BLaER1 treated with 17β-estradiol and CSF1 and Interleukin-3, amounts not matched to agents 10 nM and 100 nM (cell line): ENCODE data around the gene CD300LG.

Source experiments
- H3K27ac ChIP-seq, 11 experiments: shearing (Covaris generic); formaldehyde crosslinking; 2 replicates each; pipeline ENCODE4 v1.8.1; 2022
- H3K27me3 ChIP-seq, 11 experiments: shearing (Covaris generic); formaldehyde crosslinking; 2 replicates each; pipeline ENCODE4 v1.8.1; 2022
- H3K36me3 ChIP-seq, 11 experiments: shearing (Covaris generic); formaldehyde crosslinking; 2 replicates each; pipeline ENCODE4 v1.8.1; 2022
- H3K4me1 ChIP-seq, 10 experiments: shearing (Covaris generic); formaldehyde crosslinking; 2 replicates each; pipeline ENCODE4 v1.8.1; 2022
- H3K4me2 ChIP-seq, 11 experiments: shearing (Covaris generic); formaldehyde crosslinking; 2 replicates each; pipeline ENCODE4 v1.8.1; 2022
- H3K4me3 ChIP-seq, 10 experiments: shearing (Covaris generic); formaldehyde crosslinking; 2 replicates each; pipeline ENCODE4 v1.8.1; 2022
- H3K9ac ChIP-seq, 11 experiments: shearing (Covaris generic); formaldehyde crosslinking; 2 replicates each; pipeline ENCODE4 v1.8.1; 2022
- H3K9me3 ChIP-seq, 11 experiments: shearing (Covaris generic); formaldehyde crosslinking; replicated peaks in 1 of 11; 2 replicates each; pipeline ENCODE4 v1.8.1; 2022
- H4K20me1 ChIP-seq, 11 experiments: shearing (Covaris generic); formaldehyde crosslinking; 2 replicates each; pipeline ENCODE4 v1.8.1; 2022
- Cebpa-rat ChIP-seq, 11 experiments: shearing (Covaris generic); IDR thresholded peaks; 2 replicates each; pipeline ENCODE4 v1.8.1; 2022

The CD300LG gene

DNA sequence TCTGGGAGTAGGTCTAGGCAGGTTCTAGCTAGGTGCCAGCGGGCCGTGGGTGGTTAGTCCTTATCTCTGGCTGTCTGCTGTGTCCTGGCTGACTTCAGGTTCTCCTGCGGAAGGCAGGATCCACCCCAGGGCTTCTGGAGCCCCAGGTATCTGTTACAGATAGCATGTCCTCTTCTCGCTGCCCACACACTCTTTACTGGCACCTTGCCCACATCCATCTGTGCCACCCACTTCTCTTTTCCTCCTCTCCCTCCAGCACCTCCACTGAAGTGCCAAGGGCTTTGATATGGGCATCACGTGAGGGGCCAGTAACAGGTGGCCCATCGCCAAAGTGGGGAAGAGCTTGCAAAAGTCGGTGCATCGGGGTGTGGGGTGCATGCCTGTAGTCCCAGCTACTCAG, 64.9 kb downstream of the CD300LG start:
- no peaks in the 10 kb centered on the region for H3K9me3 ChIP-seq
- H3K27ac ChIP-seq, result no peak overlapping the region
- no peak overlapping the region for H3K9ac ChIP-seq
- peak overlapping the region in 8 of 11 experiments; percentile 3 to 57 (median 44); a peak in 12 of 22 replicates for H3K4me2 ChIP-seq
- no peak overlapping the region for H3K4me3 ChIP-seq
- peaks cover 0 to 10% (median 0%) of the 10 kb centered on the region in 11 experiments; a peak in 2 of 22 replicates for H4K20me1 ChIP-seq
- H3K36me3 ChIP-seq, result no peaks in the 10 kb centered on the region
- H3K4me1 ChIP-seq, result peaks cover 17 to 63% (median 42%) of the 10 kb centered on the region in 10 experiments; a peak in 19 of 20 replicates
- peaks cover 5 to 20% (median 17%) of the 10 kb centered on the region in 11 experiments for H3K27me3 ChIP-seq
- no peak for TF ChIP-seq Cebpa-rat (IDR thresholded peaks at IDR 0.05)

DNA sequence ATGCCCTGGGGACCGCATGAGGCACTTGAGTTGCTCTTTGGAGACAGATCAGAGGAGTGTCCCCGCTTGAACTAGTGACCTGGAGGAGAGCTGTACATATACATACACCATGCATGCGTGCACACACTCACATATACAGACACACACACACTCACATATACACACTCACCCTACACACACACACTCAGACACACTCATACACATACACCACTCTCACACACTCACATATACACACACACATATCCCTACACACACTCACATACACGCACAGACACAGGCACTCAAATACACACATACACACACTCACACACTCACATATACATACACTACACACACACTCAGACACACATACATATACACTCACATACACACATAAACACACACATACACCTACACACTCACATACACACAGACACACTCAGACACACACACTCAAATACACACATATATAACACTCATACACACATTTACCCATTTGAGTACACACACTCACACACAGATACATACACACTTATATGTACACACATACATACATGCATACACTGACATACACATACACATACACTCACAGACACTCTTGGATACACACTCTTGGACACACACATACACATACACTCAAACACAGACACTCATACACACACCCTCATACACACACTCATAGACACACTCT, 65.8 kb downstream of the CD300LG start:
- Histone ChIP-seq H3K9ac (no peak overlapping the region), H4K20me1 (peaks cover 0 to 10% (median 0%) of the 10 kb centered on the region in 11 experiments; a peak in 2 of 22 replicates), H3K36me3 (no peaks in the 10 kb centered on the region), H3K4me1 (peaks cover 13 to 67% (median 44%) of the 10 kb centered on the region in 10 experiments; a peak in 19 of 20 replicates), H3K27ac (no peak overlapping the region), H3K4me3 (no peak overlapping the region), H3K27me3 (peaks cover 0 to 12% (median 8%) of the 10 kb centered on the region in 11 experiments; a peak in 12 of 22 replicates), H3K4me2 (peak overlapping the region in 8 of 11 experiments; percentile 3 to 57 (median 44); a peak in 11 of 22 replicates), H3K9me3 (no peaks in the 10 kb centered on the region)
- TF ChIP-seq Cebpa-rat (IDR thresholded peaks at IDR 0.05), result no peak
